Liver (tissue), 3 donors: Measurements from ENCODE around the gene ARPP21.

Source experiments
- ATF3 ChIP-seq: IDR thresholded peaks from 2 replicates; pipeline ENCODE4 v1.6.1; 2016; ENCODE audit warnings: antibody characterized with exemption
- CTCF ChIP-seq: fragments of 150-350 bp; IDR thresholded peaks from 2 replicates; pipeline ENCODE4 v1.5.1; 2017; ENCODE audit warnings: improper control_type of control experiment, low read depth, low read length; ENCODE audit not compliant: missing input control
- EGR1 ChIP-seq, 2 donors: IDR thresholded peaks; 2 replicates each; pipeline ENCODE4 v1.6.1; 2016 to 2018; ENCODE audit warnings: antibody characterized with exemption in 2 of 2, low read depth in 2 of 2
- FOXA1 ChIP-seq: IDR thresholded peaks from 2 replicates; pipeline ENCODE4 v1.6.1; 2016; ENCODE audit warnings: antibody characterized with exemption
- GABPA ChIP-seq, 2 donors: IDR thresholded peaks in 1 of 2; conservative IDR thresholded peaks in 1 of 2; 2 replicates each; pipeline ENCODE4 v1.6.1; 2016; ENCODE audit warnings: antibody characterized with exemption in 2 of 2, mild to moderate bottlenecking in 1 of 2, moderate library complexity in 1 of 2
- HNF4G ChIP-seq: IDR thresholded peaks from 2 replicates; pipeline ENCODE4 v1.6.1; 2016; ENCODE audit warnings: antibody characterized with exemption
- JUND ChIP-seq, 2 donors: IDR thresholded peaks; 2 replicates each; pipeline ENCODE4 v1.6.1; 2016; ENCODE audit warnings: antibody characterized with exemption in 2 of 2
- MAX ChIP-seq: IDR thresholded peaks from 2 replicates; pipeline ENCODE4 v1.6.1; 2016; ENCODE audit warnings: antibody characterized with exemption
- REST ChIP-seq: IDR thresholded peaks from 2 replicates; pipeline ENCODE4 v1.6.1; 2016; ENCODE audit warnings: antibody characterized with exemption, mild to moderate bottlenecking
- SP1 ChIP-seq: IDR thresholded peaks from 2 replicates; pipeline ENCODE4 v1.6.1; 2018; ENCODE audit warnings: antibody characterized with exemption, mild to moderate bottlenecking
- TAF1 ChIP-seq: conservative IDR thresholded peaks from 2 replicates; pipeline ENCODE4 v1.6.1; 2016; ENCODE audit warnings: antibody characterized with exemption, mild to moderate bottlenecking
- YY1 ChIP-seq: IDR thresholded peaks from 2 replicates; pipeline ENCODE4 v1.6.1; 2016; ENCODE audit warnings: antibody characterized with exemption, mild to moderate bottlenecking
- donor health status: healthy.
- donor health status: healthy.

- TF ChIP-seq TAF1 (no peak), MAX (no peak), JUND (IDR thresholded peaks at IDR 0.05) (no peak), CTCF (no peak), REST (no peak), SP1 (no peak), FOXA1 (no peak), YY1 (no peak), GABPA (IDR thresholded peaks at IDR 0.05 in 1 of 2, conservative IDR thresholded peaks at IDR 0.05 in 1 of 2) (no peak), ATF3 (no peak), HNF4G (no peak), EGR1 (IDR thresholded peaks at IDR 0.05; ENCODE audit: low read depth in 2 of 2) (no peak)
Observed at GRCh38 chr3:35653347-35653746, 14.0 kb downstream of the ARPP21 start.
